Activated CD4-positive, CD25-positive, alpha-beta regulatory T cell (primary cell): ENCODE results near the gene PGBD4.

ENCODE experiments used
- DNase-seq, 4 experiments: peaks; one replicate each; lab custom pipeline; 2025; lab: John Stamatoyannopoulos, UW

Gene PGBD4

DNA sequence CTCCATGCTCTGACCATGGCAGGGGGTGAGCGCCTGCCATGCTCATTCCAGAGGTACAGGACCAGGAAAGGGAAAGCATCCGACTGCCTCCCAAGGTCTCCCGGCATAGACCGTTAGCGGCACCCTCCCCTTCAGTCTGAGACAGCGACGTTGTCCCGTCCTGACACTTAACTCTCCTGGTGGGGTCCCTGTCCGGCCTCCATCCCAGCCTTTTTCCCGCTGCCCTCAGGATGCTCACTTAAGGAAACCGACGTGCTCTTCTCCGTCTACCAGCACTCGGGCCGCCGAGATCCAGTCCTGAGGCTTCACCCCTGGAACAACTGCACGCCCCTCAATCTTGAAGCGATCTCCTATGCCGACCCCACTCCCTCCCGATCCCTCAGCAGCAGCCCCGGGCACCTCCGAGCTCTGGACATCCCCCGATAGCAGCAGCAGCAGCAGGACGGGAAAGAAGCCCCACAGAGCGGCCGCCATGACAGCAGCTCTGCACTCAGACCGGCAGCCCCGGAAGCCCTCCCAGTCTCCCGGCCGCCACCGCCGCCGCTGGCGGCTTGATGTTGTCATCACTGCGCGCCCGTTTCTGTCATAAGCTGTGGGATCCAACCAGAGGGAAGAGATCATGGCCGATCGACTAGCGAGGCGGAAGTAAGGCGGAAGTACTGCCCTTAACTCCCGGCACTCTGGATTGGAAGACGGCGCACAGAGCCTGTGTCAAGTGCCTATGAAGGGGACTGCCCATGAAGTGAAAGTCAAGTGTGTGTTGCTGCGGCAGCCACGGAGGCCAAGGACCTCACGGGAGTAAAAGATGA, at the start of gene PGBD4, which contains the start of gene EMC7:
TSS of gene PGBD4 (plus strand) at position 718 of the 809 bp plus-strand sequence. CDS start 449 bp downstream, outside the sequence.
TSS of gene EMC7 (minus strand) at position 497 of the 809 bp plus-strand sequence. CDS start at position 474, 23 bp downstream.
- DNase-seq: peak; percentile 97 to 98 (median 98)

DNA sequence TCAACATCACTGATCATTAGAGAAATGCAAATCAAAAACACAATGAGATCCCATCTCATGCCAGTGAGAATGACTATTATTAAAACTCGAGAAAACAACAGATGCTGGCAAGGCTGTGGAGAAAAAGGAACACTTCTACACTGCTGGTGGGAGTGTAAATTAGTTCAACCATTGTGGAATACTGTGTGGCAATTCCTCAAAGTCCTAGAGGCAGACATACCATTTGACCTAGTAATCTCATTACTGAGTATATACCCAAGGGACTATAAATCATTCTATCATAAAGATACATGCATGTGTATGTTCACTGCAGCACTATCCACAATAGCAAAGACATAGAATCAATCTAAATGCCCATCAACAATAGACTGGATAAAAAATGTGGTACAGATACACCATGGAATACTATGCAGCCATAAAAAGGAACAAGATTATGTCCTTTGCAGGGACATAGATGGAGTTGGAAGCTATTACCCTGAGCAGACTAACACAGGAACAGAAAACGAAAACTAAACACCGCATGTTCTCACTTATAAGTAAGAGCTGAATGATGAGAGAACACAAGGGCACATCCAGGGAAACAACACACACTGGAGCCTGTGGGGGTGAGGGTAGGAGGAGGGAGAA, 47.7 kb upstream of the PGBD4 start:
- no peak for DNase-seq

DNA sequence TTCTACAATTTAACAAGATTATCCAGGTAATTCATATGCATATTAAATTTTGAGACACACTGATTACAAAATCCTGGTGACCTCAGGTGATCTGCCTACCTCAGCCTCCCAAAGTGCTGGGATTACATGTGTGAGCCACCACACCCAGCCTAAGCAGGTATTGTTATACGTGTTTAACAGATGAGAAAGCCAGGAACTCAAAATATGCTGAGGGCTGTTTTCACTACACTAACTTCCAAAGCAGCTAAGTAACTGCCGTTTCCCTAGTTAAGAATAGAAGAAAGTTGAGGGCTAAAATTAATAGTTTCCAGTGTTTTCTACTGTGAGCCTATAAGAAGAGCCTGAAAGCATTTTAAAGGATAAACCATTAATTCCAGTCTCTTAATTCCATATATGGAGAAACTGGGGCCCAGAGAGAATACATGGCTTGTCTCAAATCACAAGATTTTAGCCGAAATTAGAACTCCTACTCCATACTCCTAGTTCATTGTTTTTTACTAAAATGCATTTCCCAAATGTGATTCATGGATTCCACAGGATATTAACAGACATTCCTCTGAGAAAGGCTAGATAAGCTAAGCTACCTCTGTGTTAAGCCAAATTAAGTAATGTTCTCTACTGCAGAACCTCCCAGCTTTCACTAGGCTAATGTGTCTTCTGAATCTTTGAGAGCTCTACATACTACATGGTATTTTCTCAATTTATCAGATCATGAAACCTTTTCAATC, 45.9 kb upstream of the PGBD4 start:
- DNase-seq: no peak

DNA sequence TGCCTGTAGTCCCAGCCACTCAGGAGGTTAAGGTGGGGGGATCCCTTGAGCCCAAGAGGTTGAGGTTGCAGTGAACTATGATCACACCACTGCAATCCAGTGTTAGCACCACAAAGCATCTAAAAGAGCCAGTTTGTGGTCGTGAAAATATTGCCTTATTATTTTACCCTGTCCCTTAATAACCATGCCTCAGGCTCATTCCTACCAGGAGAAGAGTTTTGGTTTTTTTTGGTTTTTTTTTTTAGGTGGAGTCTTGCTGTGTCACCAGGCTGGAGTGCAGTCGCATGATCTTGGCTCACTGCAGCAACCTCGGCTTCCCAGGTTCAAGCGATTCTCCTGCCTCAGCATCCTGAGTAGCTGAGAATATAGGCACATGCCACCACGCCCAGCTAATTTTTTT, 45.0 kb upstream of the PGBD4 start:
- no peak for DNase-seq

DNA sequence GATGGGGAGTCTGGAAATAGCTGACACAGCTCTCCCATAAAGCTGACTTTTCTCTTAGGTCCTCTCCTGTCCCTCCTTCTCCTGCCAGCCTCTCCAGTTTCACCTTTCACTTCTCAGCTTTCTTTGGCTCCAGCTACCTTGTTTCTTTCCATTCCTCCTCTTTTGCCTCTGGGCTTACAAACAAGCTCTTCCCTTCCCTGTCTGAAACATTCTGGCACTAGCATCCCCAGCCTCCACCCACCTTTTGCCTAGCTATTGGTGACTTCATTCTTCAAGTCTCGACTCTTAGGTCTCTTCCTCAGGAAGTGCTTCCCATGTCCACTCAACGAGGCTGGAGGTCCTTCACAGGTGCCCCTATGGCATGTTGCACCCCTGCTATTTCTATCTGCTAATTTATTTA, 42.4 kb upstream of the PGBD4 start:
- DNase-seq: no peak

DNA sequence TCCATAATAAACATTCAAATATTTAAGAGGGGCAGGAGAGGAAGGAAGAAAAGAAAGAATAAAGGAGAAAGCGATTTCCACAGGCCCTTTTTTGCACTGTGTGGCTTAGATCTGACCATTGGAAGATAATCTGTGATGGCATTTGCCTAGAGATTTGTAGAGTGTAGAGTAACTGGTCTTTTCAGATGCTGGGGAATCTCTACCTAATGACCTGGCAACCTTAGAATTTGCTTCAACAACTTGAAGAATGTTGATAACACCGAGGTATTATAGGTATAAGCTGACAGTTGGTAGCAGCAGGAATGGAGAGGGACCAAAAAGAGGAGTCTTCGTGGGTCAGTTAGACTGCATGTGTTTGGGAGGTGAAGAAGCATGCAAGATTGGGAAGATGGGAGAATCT, 41.9 kb upstream of the PGBD4 start:
- DNase-seq: no peak

DNA sequence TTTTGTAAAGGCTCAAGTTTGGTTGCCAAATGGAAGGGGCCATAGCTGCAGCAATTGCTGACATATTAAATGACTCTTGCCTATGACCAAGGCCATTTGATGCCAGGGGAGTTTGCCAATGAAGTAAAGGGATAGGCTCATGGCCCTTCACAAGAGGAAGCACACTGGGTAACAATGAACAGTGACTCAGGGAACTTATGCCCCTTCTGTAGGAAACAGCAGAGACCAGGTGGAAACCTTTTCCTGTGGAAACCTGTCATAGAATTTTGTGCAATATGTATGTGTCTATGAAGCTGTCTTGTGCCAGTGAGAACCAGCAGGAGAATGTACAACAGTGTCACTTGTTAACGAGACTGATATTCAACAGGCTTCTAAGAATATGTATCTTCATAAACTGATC, 37.4 kb upstream of the PGBD4 start:
- no peak for DNase-seq

DNA sequence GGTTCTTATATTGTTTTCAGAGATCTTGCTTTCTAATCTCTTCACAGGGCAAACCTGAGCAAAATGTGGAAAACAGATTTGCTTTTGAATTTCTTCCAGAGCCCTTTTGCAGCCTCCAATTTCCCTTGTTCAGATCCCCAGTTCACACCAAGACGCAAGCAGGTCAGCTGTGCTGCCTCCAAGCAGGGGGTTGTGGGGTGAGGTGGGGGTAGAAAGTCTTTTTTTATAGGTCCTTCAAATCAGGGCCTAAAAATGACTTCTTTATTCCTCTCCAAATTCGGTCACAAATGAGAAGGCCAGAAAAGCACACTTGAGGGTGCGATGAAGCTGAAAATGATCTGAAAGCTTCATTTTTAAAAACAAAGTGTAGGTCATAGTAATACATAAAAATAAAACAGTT, 36.6 kb upstream of the PGBD4 start:
- DNase-seq: no peak

DNA sequence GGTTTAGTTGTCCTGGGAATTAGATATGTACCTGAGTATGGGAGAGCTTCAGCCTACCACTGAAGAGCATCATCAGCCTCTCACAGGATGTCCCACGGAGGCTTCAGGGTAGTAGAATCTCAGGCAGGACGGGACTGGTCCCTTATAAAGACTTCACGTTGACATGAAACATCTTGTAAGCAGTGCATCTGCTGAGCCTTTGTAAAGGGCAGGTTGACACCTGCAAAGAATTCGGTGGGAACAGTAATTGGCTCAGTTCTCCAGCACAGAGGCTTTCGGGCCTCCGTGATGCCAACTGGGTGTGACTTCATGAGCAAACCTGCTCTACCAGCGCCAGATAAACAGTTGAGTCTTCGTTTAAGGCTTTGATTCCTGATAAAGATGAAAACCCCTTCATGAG, 35.9 kb upstream of the PGBD4 start:
- DNase-seq: no peak

DNA sequence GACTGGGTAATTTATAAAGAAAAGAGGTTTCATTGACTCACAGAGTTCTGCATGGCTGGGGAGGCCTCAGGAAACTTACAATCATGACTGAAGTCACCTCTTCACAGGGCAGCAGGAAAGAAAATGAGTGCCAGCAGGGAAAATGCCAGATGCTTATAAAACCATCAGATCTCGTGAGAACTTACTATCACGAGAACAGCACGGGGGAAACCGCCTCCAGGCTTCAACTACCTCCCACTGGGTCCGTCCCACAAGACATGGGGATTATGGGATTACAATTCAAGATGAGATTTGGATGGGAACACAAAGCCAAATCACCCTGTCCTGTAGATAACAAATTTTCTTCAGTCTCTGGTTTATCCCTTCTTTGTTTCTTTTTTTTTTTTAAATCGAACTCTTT, 31.9 kb upstream of the PGBD4 start:
- DNase-seq: no peak

DNA sequence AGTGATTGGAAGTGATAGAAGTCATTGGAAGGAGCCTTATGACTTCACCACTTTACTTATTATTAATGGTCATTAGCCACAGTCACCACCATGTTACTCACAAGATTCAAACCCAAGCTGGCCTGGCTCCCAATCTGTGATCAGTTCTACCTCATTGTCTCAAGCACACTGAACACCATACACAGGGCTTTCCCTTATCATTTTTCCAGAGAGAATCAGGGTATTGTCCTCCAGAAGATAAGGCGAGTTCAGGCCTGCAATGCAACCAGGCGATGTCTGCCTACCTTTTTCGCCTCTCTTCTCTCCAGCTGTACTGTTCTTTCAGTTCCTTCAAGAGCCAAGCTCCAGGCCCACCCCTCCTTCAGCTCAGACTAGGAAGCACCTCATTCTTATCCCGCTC, 25.1 kb upstream of the PGBD4 start:
- no peak for DNase-seq

DNA sequence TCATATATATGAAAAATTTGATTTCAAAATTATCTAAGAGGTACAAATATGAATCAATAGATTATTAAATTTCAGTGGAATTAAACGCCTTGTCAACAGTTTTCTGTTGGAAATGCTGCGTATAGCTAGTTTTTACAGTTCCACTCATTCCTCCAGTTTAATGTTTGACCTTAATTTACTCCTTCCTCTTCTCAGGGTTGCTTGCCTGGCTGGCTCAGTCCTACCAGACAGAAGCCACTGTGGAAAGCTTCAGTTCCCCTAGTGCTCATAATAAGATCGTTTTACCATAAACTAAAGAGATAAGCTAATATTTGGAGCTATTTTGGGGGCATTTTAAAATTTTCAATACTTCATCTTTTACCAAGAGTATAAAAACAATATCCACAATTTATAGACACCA, 23.0 kb upstream of the PGBD4 start:
- no peak for DNase-seq

DNA sequence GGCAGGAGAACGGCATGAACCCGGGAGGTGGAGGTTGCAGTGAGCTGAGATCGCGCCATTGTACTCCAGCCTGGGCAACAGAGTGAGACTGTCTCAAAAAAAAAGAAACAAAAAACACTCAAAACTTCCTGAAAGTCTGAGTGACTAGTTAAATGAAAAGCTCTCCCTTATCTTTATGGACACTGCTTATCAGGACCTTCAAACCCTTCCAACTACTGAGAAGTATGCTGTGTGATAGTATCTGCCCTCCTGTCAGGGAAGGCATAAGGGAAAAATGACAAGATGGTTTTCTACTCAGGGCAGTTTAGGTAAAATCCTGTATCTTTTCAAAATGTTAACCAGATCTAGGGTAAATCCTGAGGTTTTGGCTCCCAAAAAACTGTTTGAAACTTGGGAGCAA, 22.0 kb upstream of the PGBD4 start:
- DNase-seq: no peak

DNA sequence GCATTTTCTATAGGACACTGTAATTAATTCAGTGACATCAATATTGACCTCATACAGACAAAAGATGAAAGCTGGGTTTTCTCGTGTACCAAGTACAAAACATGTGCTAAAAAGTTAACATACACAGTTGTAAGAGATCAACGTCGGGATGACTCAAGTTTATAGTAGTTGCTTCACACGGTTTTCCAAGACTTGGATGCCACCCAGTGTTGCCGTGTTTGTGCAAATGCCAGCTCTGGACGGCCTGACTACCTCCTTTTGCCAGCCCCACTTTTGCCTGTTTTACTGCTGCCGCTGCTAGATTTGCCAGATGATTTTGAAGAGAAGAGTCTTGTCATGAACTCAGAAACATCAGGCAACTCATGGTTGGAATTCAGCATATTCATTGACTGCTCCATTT, 17.8 kb upstream of the PGBD4 start:
- no peak for DNase-seq

DNA sequence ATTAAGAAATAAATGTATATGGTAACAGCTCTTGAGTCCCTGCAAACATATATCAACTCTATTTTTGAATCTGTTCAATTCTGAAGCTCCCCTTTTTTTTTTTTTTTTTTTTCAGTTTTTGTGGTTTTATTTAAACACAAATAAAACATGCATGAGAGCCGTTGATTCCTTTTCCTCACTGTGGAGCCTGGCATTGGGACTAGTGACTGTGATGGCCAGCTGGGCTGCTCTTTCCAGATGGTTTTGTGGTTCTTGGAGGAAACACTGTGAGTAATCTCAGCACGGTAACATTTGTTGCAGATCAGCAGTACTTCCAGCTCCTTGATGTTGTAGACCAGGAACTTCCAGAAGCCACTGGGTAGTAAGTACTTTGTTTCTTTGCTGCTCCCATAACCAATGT, 16.1 kb upstream of the PGBD4 start:
- no peak for DNase-seq

DNA sequence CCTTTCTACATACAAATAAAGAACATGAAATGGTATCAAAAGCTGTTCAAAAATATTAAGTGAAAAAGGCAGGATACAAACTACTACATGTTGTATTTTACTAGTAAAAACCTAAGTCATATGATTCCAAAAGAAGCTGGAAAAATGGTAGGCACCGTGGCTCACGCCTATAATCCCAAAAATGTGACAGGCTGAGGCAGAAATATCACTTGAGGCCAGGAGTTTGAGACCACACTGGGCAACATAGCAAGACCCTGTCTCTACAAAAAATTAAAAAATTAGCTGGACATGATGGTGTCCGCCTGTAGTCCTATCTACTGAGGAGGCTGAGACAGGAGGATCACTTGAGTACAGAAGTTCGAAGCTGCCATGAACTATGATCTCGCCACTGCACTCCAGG, 2.0 kb upstream of the PGBD4 start:
- DNase-seq: no peak

DNA sequence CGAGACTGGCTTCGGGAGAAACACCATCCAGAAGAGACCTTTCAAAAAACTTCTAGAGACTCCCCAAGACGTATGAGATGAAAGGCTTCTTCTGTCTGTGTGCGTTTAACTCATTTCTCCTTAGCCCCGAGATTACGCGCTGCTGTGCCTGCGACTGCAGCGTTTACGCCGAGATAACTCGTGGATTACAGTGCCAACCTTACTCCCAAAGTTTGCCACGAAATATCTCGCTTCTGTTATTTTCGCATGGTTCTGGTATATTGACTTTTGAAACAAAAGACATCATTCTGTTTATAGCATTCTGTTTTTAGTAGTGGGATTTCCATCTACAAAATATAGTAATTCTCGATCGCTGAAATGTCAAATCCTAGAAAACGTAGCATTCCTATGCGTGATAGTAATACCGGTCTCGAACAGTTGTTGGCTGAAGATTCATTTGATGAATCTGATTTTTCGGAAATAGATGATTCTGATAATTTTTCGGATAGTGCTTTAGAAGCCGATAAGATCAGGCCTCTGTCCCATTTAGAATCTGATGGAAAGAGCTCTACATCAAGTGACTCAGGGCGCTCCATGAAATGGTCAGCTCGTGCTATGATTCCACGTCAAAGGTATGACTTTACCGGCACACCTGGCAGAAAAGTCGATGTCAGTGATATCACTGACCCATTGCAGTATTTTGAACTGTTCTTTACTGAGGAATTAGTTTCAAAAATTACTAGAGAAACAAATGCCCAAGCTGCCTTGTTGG, 467 bp downstream of the PGBD4 start:
- no peak for DNase-seq

DNA sequence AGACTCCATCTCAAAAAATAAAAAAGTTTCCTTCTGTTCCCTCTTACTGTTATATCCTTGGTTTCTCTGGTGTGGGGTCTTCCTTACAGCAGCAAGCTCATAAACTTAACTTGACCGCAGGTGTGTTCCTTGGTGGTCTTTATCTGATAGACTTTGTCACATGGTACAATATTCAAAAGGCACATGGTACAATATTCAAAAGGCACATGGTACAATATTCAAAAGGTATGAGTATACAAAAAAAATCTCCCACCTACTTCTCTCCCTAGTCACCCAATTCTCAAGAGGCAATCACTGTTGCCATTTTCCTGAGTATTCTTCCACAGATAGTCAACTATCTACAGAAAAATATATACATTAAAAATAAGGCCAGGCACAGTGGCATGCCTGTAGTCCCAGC, 4.5 kb downstream of the PGBD4 start:
- no peak for DNase-seq

DNA sequence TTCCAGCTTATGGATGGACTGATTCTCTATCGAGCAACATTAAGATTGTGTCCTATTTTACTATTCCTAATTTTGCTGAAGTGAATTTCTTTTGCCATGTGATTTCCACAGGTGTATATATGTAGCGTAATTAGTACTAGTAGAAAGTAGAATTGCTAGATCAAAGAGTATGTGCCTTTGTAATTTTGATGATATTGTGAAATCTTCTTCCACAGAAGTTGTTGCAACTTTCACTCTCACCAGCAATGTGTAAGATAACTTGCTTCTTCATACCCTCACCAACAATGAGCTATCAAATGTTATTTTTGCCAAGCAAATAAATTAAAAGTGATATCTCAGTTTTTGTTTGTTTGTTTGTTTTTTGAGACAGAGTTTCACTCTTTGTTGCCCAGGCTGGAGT, 5.4 kb downstream of the PGBD4 start:
- DNase-seq: no peak

DNA sequence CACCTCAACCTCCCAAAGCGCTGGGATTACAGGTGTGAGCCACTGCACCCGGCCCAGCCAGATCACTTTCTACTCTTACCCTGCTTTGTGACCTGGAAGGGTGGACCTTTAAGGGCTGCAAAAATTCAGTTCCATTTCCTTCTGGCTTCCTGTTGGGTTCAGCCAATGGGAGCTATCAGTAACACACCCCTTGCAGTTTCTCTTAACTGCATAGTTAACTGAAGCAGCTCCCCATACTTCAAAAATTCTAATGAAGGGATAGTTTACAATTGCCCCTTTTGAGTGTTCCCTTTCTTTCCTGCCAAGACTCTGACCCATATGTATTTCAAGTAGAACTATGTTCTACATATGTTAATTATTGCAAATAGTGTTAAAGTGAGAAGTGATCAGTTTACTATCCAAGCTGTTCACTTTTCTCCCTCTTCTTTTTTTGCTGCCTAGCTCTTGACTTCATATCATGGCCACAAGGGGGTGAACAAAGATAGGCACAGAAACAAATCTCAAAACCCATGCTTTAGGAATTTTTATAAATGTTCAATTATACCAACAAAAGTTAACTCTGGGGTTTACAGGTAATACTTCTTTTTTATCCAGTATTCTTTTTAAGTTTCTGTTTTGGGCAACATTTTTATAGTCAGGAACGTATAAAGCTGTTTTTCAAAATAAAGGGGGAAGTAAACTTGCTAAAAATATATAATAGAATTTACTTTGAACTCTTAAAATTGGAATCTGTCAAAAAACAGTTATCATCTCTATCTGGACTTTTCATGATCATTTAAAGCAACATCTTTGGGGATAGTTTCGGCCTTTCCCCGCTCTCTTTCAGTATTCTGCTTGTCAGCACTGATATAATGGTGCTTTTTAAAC, 8.1 kb downstream of the PGBD4 start:
- no peak for DNase-seq

DNA sequence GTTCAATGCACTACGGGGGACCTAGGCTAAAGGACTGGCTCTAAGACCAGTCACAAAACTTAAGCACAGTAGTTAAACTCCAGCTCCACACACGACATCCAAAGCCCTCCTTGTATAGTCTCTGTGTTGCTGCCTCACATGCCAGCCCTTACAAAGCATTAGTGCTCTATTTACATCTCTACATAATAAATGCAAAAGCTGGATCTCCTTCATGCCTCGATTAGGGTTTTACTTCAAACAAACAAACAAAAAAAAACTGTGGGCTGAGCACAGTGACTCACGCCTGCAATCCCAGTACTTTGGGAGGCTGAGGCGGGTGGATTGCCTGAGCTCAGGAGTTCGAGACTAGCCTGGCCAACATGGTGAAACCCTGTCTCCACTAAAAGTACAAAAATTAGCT, 9.6 kb downstream of the PGBD4 start:
- DNase-seq: no peak
